A172 (cell line): ENCODE results near the gene NR6A1. TPM values are rescaled to one million over a fixed set of nuclear protein-coding genes. Genes with fewer than 3 reads are reported as not detected.

ENCODE experiments used
- DNase-seq: peaks from one replicate; pipeline ENCODE4 v3.0.0-alpha.2; 2015; ENCODE audit warnings: low spot score
- total RNA-seq: library from RNA; depleted of rRNA; stranded (reverse); fragments of >200 nt; shearing (Covaris generic); gene quantifications from 2 replicates; pipeline ENCODE4 v1.2.3, GENCODE V29; 2014

Gene NR6A1
- total RNA-seq, 1 experiment from 2014 or later, result 0.28 TPM

- no peak for DNase-seq
These were observed 279.8 kb downstream of the NR6A1 start for GRCh38 chr9:124491049-124491975.

- no peak for DNase-seq
These were observed 281.1 kb downstream of the NR6A1 start for GRCh38 chr9:124490004-124490403.

- no peak for DNase-seq
These were observed 281.9 kb downstream of the NR6A1 start for GRCh38 chr9:124489222-124489621.

- no peak for DNase-seq
These were observed 282.4 kb downstream of the NR6A1 start for GRCh38 chr9:124488641-124489210.

- no peak for DNase-seq
These were observed 283.6 kb downstream of the NR6A1 start for GRCh38 chr9:124487260-124488182.

- no peak for DNase-seq
These were observed 284.3 kb downstream of the NR6A1 start for GRCh38 chr9:124486778-124487259.

- DNase-seq, result no peak
These were observed 285.2 kb downstream of the NR6A1 start for GRCh38 chr9:124485936-124486335.

- no peak for DNase-seq
These were observed 285.9 kb downstream of the NR6A1 start for GRCh38 chr9:124485201-124485600.

- no peak for DNase-seq
These were observed 287.6 kb downstream of the NR6A1 start for GRCh38 chr9:124483481-124483880.

GRCh38 chr9:124482431-124483031 lies 288.6 kb downstream of the NR6A1 start:
- DNase-seq, result no peak

GRCh38 chr9:124481115-124481514 lies 290.0 kb downstream of the NR6A1 start:
- no peak for DNase-seq

- DNase-seq, result no peak
These were observed 290.5 kb downstream of the NR6A1 start for GRCh38 chr9:124480621-124480981.

GRCh38 chr9:124479947-124480620 lies 291.0 kb downstream of the NR6A1 start:
- no peak for DNase-seq

GRCh38 chr9:124479371-124479770 lies 291.7 kb downstream of the NR6A1 start:
- no peak for DNase-seq

GRCh38 chr9:124478354-124478753 lies 292.8 kb downstream of the NR6A1 start:
- no peak for DNase-seq

GRCh38 chr9:124477648-124478285 lies 293.3 kb downstream of the NR6A1 start:
- DNase-seq, result no peak

GRCh38 chr9:124477211-124477647 lies 293.9 kb downstream of the NR6A1 start:
- no peak for DNase-seq

- no peak for DNase-seq
These were observed 295.0 kb downstream of the NR6A1 start for GRCh38 chr9:124475868-124476690.

GRCh38 chr9:124475158-124475867 lies 295.8 kb downstream of the NR6A1 start:
- no peak for DNase-seq
